Ramos (cell line): ENCODE data around the gene PIP.
"Not testable (repeated sequence)": the region's sequence is repeated elsewhere in the genome, so short reads cannot be mapped to it uniquely, and the experiment has no call there.

Experiments used
- in situ Hi-C: fragments of 300-500 bp; cut with MboI; formaldehyde crosslinking; loops from one replicate; pipeline ENCODE4 v1.14.3; 2022; ENCODE audit warnings: low sequenced_read_pairs; ENCODE audit not compliant: unreplicated experiment

The PIP gene

DNA sequence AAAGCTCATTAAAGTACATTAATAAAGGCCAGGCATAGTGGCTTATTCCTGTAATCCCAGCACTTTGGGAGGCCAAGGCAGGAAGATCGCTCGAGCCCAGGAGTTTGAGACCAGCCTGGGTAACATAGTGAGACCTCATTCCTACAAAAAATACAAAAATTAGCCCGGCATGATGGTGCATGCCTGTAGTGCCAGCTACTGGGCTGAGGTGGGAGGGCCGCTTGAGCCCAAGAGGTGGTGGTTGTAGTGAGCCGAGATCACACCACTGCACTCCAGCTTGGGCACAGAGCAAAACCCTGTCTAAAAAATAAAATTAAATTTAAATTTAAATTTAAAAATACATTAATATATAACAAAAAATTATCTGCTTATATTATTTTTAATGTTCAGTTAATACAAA is 44.3 kb downstream of the PIP start:
- in situ Hi-C loops = no loop called here

DNA sequence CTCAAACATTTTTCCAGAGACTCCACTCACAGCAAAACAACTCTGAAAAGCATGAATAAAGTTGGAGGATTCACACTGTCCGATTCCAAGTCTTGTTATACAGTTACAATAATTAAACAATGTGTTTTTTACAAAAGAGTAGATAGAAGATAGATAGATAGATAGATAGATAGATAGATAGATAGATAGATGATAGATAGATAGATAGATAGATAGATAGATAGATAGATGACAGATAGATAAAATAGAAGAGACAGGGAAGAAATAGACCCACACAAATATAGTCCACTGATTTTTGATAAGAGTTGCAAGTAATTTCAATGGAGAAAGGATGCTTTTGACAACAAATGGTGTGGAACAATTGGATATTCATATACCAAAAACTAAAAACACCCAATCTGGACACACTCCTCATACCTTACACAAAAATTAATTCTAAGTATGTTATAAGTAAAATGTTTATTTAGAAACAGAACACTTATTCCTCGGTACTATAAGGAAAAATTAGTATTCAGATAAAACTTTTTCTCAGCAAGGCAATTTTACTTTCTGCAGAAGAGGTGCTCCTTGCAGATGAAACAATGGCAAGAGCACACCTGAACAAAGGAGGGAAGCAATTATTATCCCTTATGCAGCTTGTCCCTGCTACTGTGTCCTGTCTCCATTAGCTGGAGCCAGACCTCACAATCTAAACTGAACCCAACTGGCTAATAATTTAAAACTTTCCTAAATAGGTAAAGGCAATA is 45.7 kb downstream of the PIP start:
- in situ Hi-C loops = no loop called here

DNA sequence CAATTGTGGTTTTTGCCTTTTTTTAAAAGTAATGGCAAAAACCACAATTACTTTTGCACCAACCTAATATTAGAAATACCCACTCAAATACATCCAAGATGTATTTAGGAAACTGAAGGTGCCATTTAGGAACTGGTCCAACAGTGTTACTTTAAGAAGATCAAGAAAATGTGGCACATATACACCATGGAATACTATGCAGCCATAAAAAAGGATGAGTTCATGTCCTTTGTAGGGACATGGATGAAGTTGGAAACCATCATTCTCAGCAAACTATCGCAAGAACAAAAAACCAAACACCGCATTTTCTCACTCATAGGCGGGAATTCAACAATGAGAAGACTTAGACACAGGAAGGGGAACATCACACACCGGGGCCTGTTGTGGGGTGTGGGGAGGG is 48.9 kb downstream of the PIP start:
- in situ Hi-C loops = not testable (repeated sequence)

DNA sequence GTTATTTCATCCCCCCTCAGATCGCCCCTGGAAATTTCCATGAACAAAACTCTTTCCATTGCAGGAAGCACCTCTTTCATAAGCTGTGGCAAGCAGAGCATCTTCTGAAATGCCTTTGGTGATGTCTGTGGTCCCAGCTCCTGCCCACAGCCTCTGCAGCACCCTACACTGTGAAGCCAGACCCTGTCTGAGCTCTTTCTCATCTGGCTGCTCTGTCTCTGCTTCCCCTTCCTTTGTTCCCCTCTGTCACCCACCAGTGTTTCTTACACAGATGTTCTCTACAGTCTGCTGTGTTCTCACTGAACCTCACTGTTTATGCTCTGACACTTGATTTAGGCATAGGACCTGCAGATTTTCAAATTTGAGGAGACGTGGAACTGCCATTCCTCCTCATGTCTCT is 49.5 kb downstream of the PIP start:
- in situ Hi-C loops = no loop called here

DNA sequence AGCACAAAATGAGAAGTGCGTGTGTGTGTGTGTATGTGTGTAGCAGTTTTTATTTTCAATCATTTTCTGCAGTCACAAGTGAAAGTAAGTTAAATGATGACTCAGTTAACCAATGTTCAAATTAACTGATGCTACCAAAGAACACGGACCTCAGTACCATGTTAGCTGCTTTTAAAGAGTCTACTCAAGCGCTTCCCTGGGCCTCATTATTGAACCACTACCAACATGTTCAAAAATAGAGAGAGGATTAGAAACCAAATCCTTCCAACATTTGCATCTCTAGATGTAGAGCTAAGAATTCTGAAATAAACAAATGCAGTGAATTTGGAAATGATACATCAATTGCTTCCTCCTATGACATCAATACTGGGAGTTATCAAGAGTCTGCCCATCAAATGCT is 51.1 kb downstream of the PIP start, which contains the start of gene TAS2R39:
Gene TAS2R39 (plus strand): TSS at position 396 of the 400 bp plus-strand sequence. CDS start 0 bp downstream, at position 396.
- in situ Hi-C loops = no loop called here

DNA sequence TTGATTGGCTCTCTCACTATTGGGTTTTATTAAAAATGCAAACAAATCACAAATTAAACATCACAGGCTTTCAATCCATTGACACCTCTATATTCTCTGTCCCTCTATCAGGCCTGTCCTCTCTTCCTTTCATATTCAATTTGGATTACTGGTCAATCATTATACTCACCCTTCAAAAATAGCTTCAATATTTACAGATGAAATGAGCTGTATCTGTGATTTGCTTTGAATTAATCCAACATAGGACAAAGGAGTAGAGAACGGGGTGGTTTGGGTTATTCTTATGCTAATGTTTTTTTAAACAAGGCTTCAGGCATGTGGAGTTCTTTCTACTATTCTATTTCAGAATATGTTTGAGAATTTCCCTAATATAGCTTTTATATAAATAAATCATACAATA is 53.7 kb downstream of the PIP start:
- in situ Hi-C loops = no loop called here

DNA sequence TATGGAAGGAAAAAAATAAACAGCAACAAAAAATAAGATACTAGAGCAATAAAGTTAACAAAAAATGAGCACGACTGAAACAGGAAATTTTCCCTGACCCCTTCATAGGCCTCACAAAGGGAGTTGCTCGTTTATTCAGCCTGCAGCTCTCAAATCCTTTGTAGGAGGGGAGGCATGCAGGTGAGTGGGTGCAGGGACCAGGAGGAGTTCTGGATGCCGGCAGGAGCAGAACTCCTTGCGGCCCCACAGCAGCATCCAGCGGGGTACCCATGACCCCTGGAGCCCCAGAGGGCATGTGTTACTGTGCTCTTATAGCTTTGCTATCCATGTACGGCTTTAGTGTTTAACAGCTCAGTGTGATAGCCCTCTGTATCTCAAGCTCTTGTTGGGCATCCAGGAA is 57.1 kb downstream of the PIP start:
- in situ Hi-C loops = no loop called here
